Measurements from ENCODE around the gene TCTA. TPM values are rescaled to one million over a fixed set of nuclear protein-coding genes. Genes with fewer than 3 reads are reported as not detected.

Gene TCTA
- total RNA-seq, 1 experiment from 2014 or later, result 17.6 TPM

DNA sequence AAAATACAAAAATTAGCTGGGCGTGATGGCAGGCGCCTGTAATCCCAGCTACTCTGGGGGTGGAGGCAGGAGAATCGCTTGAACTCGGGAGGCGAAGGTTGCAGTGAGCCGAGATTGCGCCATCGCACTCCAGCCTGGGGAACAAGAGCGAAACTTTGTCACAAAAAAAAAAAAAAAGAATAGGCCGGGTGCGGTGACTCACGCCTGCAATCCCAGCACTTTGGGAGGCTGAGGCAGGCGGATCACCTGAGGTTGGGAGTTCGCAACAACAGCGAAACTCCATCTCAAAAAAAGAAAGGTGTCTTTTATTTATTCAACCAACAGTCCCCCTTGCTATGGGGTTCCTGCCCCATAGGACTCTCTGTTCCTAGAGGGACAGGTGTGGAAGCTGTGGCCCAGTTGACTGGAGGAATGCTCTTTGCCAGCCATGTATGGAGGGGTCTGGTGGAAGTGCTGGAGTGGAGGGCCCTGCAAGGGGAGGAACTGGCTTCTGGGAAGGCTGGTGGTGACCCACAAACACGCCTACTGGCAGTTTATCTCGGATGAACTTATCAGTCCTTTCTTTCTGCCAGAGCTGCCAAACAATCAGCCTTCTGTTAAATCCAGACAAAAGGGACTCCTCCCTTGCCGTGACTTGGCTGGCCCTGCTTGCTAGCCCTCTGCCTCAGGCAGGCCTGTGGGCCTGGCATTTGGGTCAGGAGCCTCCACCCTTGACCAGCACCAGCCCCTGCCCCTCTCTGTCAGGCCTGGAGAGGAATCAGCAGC lies 53.2 kb downstream of the TCTA start:
- H3K9me3 ChIP-seq (ENCODE audit: control insufficient read depth, insufficient read depth, low read depth, low read length), result no peaks in the 10 kb centered on the region
- H3K4me1 ChIP-seq (ENCODE audit: control insufficient read depth, insufficient read depth, low read length), result peaks cover 22% of the 10 kb centered on the region
- in situ Hi-C loops (cut with HindIII; ENCODE audit: low pct_unique_long_range_greater_than_20kb, low sequenced_read_pairs), result no loop called here
- H3K27ac ChIP-seq (ENCODE audit: low read length), result no peak overlapping the region; the same call in 1 of the 2 replicates
- ChIA-PET CTCF (no interaction called here), POLR2A (no interaction called here)
- ATAC-seq, result no peak
- intact Hi-C loops (cut with micrococcal nuclease; ENCODE audit: unreplicated experiment), result no loop called here
- H3K4me3 ChIP-seq (ENCODE audit: low read depth in 2 of 2, low read length in 2 of 2), result no peak overlapping the region
- no peaks in the 10 kb centered on the region; the same call in 1 of the 2 replicates for H3K36me3 ChIP-seq (ENCODE audit: control insufficient read depth, insufficient read depth, low read length)
- BruUV-seq (replicated peaks), result no TSS peak
- DNase-seq (ENCODE audit: low read depth, low spot score), result no peak
- no peak for TF ChIP-seq POLR2AphosphoS5 (IDR thresholded peaks at IDR 0.05; ENCODE audit: low read depth, low read length)
- TF ChIP-seq, protein P1, sequence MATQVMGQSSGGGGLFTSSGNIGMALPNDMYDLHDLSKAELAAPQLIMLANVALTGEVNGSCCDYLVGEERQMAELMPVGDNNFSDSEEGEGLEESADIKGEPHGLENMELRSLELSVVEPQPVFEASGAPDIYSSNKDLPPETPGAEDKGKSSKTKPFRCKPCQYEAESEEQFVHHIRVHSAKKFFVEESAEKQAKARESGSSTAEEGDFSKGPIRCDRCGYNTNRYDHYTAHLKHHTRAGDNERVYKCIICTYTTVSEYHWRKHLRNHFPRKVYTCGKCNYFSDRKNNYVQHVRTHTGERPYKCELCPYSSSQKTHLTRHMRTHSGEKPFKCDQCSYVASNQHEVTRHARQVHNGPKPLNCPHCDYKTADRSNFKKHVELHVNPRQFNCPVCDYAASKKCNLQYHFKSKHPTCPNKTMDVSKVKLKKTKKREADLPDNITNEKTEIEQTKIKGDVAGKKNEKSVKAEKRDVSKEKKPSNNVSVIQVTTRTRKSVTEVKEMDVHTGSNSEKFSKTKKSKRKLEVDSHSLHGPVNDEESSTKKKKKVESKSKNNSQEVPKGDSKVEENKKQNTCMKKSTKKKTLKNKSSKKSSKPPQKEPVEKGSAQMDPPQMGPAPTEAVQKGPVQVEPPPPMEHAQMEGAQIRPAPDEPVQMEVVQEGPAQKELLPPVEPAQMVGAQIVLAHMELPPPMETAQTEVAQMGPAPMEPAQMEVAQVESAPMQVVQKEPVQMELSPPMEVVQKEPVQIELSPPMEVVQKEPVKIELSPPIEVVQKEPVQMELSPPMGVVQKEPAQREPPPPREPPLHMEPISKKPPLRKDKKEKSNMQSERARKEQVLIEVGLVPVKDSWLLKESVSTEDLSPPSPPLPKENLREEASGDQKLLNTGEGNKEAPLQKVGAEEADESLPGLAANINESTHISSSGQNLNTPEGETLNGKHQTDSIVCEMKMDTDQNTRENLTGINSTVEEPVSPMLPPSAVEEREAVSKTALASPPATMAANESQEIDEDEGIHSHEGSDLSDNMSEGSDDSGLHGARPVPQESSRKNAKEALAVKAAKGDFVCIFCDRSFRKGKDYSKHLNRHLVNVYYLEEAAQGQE (IDR thresholded peaks at IDR 0.05; ENCODE audit: insufficient read depth in 1 of 2, low read depth in 2 of 2, low read length in 1 of 2), result no peak
- H3K27me3 ChIP-seq (ENCODE audit: control insufficient read depth, insufficient read depth, low read length), result no peaks in the 10 kb centered on the region

Other genes starting within 250 kb of the TCTA start
- gene CCDC71, start 246.1 kb upstream of the TCTA start, total RNA-seq (2021; ENCODE audit: unreplicated experiment), result 14.1 TPM
- gene KLHDC8B, start 240.8 kb upstream of the TCTA start, total RNA-seq (2021; ENCODE audit: unreplicated experiment), result 6.8 TPM
- gene C3orf62, start 135.2 kb upstream of the TCTA start, total RNA-seq (2021; ENCODE audit: unreplicated experiment), result 2.3 TPM
- 39.9 TPM for gene USP4, start 72.4 kb upstream of the TCTA start, total RNA-seq (2021; ENCODE audit: unreplicated experiment)
- 102 TPM for gene GPX1, start 54.1 kb upstream of the TCTA start, total RNA-seq (2021; ENCODE audit: unreplicated experiment)
- gene RHOA, start 447 bp upstream of the TCTA start, total RNA-seq (2021; ENCODE audit: unreplicated experiment), result 296 TPM
- 1.1 TPM for gene AMT, start 10.1 kb downstream of the TCTA start, total RNA-seq (2021; ENCODE audit: unreplicated experiment)
- 9.2 TPM for gene NICN1, start 16.9 kb downstream of the TCTA start, total RNA-seq (2021; ENCODE audit: unreplicated experiment)
- 160 TPM for gene DAG1, start 57.8 kb downstream of the TCTA start, total RNA-seq (2021; ENCODE audit: unreplicated experiment)
- 0.87 TPM for gene BSN, start 142.1 kb downstream of the TCTA start, total RNA-seq (2021; ENCODE audit: unreplicated experiment)